ENCODE measurements around the gene ARHGAP23.

Gene ARHGAP23

DNA sequence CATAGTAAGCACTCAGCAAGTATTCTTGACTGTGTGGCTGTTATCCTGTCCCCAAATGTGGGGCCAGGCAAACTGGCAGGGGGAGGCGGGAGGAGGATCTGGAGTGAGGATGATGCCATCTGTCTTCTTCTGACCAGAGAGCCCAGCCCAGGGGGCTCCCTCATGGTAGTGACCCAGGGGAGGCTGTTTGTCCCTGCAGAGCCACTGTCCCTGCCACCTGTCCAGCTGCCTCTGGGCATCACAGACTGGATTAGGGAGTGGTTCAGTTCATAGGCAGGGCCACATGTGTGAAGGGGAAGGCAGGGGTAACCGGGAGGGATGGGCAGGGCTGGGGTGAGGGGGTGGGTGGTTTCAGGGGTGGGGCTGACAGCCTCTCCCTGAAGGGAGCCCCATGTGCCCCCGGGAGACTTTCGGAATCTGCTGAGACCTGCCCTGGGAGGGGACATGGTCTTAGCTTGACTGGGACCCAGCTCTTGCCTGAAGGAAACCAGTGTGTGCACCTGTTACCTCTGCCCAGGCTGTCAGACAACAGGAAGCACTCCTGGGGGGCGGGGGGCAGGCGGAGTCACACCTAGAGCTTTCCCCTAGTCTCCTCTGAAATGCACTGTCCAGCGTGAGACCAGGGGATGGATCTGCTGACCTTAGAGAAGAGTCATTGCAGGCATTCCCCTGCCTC, 15.2 kb downstream of the ARHGAP23 start:
- DNase-seq: no peak

DNA sequence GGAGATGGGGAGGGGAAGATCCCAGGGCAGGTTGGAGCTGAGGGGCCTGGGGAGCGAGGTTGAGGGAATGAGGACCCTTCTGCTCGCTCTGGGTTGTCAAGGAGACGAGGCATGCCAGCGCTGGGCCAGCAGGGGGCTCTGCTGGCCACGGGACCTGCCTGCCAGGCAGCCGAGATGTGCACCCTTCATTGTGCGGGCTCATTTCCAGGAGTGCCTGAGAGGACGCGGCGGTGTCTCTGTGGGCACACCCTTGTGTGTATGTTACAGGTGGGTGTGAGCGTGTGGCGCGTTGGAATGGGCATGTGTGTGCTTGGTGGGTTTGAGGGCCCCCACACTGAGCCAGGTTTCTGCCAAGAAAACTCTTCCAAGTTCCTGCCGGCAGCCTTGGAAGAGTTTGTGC, 15.9 kb downstream of the ARHGAP23 start:
- peak; percentile 64 for DNase-seq

DNA sequence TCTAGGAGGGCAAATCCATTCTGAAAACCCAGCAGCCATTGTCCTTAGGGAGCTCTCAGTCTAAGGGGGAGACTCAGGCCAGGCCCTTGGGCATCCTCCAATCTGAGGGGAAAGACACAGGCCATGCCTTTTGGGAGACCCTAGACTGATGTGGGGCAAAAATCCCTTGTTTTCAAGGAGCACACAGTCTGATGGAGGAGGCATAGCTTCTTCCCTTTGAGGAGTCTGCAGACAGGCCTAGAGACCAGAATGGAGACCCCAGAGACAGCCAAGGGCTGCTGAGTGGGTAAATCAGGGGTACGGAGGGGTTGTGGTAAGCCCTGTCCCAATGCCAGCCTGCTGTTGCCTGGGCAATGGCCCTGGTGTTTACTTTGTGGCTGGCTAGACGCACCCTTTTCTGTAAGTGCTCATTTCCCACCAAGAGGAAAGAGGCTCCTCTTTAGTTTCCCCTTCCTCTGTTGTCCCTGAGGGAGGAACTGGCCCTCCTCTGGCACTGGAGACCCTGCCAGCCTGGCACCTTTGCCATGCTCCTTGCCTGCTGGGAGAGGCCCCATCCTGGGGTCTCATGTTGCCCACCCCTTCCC, 19.3 kb downstream of the ARHGAP23 start:
- peak; percentile 43 for DNase-seq

DNA sequence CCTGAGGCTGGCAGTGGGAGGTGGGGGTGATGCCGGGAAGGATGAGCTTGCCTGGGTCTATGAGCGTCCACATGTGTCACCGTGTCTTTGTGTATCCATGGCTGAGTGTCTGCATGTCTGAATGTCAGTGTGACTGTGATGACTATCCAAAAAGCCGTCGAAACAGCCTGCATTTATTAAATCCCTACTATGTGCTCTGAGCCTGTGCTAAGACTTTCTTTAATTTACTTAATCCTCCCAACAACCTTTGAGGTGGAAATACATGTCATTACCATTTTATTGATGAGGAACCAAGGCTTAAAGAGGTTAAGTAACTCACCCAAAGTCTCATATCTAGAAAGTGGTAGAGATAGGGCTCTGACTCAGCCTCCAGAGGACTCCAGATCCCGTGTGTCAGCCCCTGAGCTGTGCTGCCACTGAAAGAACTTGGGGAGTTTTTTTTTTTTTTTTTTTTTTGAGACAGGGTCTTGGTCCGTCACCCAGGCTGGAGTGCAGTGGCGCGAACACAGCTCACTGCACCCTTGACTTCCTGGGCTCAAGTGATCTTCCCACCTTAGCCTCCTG, 20.0 kb downstream of the ARHGAP23 start:
- DNase-seq: no peak

DNA sequence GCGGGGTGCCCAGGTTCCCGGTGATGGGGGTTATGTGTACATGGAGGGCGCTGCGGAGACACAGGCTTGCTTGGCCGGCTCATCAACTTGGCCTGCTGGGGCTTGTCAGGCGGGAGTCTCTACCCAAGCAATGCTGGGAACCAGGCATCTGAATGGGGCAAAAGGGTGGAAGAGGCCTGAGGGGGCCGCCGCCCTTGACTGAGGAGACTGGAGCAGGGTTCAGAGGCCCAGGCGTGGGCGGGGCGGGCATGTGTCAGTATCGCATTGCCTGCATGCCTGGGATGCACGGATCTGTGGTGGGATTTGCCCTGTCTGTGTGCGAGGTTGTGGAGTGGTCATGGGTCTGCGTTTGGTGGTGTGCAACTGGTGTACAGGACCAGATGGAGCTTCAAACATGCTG, 21.1 kb downstream of the ARHGAP23 start:
- no peak for DNase-seq

DNA sequence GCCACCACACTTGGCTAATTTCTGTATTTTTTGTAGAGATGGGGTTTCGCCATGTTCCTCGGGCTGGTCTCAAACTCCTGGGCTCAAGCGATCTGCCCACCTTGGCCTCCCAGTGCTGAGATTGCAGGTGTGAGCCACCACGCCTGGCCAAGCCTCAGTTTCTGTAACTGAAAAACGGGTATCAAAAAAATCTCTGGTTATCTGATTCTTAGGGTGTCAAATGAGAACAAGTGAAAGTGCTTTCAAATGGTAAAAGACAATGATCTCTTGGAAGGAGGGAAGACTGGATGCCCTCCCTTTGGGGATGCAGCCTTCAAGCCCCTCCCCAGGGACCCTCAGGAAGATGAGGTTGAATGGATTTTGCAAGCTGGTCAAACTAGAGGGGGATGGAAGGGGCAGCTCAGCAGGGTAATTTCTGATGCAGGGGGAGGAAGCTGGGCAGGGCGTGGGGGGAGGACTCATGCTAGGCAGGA, 22.3 kb downstream of the ARHGAP23 start:
- no peak for DNase-seq

DNA sequence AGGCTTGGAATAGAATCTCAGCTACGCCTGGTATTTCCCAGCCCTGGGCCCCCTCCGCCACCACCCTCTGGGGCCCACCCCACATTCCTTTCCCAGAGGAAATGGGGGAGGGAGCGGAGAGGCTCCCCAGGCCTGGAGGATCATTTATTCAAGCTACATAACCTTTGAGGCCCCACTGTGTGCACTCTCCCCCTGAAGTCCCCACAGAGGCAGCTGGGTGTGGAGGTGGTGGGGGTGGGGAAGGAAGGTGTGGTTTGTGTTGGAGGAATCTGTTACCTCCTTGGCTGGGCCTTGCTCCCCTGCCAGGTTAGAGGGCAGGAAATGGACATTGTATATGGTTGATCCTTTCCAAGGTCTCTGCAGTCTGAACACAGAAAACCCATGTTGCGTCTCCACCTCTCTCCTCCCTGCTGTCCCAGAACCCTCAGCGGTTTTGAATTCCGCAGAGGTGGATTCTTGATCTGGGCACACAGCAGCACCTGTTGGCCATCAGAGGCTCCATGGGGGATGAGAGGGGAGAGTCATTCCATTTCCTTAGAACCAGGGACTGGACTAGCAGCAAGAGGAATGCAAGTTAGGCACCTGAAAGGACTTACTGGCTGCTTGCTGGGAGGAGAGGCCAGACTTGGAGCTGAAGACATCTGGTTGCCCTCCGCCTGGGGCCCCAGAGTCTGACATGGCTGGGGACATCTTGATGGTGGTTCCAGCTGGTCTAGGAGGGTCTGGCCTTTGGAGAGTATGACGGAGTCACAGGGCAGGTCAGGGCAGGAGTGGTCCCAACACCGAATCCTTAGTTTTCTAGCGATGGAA, 23.0 kb downstream of the ARHGAP23 start:
- no peak for DNase-seq

DNA sequence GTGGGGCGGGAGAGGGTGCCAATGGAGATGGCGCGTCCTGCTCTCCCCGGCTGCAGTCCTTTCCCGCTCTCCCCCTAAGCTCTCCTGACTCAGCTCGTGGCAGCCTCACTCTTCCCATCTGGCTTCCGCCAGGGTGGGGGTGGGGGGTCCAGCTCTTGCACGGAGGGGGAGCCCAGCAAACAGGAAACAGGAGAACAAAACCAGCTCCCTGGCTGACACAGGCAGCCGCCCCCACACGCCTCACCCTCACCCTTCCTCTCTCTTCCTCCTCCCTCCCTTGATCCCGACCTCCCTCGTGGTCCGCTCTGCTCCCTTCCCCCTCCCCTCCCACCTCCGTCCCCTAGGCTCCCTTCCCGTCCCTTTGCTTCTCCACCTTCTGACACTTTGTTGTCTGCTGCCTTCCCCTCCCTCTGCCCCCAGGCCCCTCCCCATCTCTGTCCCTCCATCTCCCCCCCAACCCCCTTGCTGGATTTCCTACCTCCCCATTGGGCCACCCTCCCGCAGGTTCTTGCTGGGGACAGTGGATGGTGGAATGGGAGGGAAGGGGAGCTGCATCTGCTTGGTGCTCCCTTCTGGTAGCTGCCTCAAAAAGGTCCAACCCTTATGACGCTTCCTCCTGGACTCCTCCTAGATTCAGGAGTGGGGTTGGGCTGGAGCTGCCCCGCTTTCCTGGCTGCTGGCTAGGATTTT, 23.7 kb downstream of the ARHGAP23 start:
- DNase-seq: no peak

DNA sequence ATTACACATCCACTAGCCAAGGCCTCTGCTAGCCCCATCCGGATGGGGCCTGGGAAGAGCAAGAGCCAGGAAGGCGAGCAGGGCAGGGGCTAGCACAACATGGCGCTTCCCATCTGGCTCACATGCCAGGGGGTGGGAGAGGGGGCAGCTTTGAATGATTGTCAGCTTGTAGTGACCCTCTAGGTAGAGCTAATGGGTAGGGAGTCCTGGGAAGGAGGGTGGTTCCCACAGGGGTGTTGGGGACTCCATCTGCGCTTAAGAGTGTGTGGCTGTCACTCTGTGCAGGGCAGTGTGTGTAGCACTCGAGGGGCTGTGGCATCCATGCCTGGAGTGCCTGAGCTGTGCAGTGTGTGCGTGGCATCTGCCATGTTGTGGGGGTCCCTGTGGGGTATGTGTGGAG, 24.5 kb downstream of the ARHGAP23 start:
- DNase-seq: no peak

DNA sequence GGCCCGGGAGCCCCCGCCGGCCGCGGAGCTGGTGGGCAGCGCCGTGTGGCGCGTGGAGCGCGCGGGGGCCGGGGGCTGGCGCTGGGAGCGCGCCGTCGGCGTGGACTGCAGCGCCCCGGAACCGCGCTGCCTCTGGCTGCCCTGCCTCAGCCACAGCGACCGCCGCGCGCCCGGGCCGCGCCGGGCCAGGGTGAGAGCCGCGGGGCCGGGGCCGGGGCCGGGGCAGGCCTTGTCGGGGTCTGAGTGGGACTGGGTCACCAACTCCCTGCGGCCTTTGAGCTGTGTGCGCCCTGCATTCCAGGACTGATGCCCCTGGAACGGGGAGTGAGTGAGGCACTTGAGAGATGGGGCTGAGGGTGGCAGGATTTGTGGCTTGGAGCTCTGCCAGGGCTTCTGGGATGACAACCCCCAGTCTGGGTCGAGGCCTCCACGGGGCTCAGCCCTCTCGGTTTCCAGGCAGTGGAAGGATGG, 25.7 kb downstream of the ARHGAP23 start:
- no peak for DNase-seq

DNA sequence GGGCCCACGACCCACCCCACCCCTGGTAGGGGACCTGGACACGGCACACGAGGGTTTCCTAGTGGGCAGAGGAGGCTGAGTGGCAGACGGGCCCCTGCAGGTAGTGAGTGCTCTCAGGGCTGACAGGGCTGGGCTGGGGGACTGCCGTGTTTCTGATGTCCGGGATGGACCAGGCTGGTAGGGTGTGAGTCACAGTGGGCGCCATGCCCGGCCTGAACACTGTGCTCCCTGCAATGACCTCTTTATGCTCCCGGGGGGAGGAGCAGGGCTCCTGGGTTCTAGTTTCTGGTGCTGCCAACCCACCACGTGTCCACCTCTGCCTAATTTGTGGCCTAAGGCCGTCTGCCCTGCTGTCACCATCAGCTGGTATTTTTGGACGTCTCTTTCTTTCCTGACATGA, 26.3 kb downstream of the ARHGAP23 start:
- peak; percentile 29 for DNase-seq

DNA sequence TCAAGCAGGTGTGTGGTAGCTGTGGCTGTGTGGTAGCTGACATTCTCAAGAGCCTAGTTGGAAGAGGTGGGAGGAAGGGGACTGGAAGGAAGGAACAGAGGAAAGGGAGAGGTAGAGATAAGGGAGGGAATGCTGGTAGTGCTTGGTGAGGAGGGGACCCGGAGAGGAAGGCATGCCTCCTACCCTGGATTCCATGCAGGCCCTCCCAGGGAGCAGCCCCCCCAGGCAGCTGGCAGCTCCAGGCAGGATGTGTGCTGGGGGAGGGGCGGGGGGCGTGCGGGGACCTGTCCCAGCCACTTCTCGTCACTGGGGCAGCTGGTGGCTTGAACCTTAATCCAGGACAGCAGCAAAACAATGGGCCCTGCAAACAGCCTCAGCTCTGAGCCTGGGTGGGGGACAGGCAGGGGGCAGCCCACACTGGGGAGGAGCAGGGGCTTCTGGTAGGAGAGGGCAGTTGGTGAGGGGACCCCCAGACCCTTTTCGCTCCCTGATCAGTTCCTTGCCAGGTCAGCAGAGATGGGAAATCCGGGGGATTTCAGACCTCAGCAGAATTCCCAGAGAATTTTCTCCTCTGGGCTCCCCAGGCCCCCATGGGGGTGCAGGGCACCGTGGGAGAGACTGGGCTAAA, 27.1 kb downstream of the ARHGAP23 start:
- DNase-seq: no peak

DNA sequence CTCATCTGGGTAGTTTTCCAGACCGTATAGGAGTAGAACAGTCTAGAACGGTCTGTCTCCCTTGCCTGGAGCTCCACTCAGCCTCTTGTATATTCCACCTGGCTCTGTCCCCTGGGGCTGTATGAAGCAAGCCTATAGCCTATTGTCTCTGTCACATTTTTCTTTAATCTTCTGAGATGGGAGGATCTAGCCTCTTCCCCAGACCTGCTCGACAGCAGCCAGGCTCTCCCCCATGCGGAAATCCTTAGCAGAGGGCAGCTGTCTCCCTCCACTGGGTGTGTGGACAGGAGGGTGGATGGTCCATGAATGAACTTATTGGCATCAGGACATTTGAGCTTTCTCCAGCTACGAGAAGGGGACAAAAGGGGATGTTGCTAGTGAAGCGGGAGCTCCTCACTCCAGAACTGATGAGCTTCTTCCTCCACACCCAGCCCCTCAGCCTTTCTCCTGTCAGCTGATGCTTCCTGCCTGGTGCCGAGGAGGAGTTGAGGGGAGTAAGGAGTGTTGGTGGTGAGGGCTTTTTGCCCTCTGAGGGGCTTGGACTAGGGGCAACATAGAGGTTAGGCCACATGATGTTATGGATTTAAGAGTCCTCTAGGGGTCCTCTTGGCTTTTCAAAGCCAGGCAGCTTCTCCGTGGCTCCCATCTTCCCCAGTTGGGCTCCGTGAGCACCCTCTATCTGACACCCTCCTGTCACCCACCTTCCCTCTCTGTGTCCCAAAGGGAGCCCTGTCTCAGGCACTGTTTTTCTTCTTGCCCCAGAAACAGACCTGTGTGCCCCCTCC, 28.0 kb downstream of the ARHGAP23 start:
- no peak for DNase-seq

DNA sequence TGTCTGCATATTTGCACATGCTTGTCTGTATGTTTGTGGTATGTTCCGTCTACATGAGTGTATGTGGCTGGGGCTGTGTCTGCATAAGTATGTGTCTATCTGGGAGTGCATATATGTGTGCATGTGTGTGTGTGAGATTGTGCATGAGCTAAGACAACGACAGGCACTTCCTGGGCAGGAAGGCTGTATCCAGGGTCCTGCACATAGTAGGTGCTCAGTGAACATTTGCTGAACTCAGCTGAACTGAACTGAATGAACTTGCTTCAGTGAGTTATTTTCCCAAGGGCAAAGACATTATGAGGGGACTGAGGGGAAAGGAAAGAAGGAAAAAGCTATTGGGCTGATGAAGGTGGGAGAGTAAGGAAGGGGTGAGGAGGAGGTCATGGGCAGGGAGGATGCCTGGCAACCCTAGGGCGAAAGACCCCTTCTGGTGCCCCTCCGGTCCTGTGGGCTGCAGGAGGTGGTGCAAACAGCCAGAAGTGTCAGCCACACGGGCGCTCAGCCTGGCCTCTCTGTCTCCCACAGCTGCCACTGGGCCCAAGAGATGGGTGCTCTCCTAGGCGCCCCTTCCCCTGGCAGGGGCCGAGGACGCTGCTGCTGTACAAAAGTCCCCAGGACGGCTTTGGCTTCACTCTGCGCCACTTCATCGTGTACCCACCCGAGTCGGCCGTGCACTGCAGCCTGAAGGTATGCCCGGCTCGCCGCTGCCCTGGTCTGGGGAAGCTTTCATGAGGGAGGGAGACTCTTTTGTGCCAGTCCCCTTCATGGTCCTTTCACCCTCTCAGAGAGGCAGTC, 29.5 kb downstream of the ARHGAP23 start:
- no peak for DNase-seq

DNA sequence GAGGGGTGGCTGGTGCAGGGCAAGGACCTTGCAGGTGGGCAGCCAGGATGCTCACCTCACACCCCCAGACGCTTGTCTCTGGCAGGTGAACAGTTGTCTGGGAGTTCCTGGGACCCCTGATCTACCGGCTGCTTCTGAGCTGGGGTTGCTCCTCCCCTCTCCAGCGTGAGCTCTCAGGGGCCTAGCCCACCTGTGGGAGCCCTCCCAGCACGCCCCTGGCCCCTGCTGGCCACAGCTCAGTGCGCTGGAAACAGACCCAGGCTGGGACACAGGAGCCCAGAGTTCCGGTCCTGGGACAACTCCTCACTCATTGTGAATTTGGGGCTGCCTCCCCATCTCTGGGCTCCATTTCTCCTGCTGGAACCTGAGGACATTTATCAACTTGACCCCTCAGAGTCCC, 30.3 kb downstream of the ARHGAP23 start:
- no peak for DNase-seq

DNA sequence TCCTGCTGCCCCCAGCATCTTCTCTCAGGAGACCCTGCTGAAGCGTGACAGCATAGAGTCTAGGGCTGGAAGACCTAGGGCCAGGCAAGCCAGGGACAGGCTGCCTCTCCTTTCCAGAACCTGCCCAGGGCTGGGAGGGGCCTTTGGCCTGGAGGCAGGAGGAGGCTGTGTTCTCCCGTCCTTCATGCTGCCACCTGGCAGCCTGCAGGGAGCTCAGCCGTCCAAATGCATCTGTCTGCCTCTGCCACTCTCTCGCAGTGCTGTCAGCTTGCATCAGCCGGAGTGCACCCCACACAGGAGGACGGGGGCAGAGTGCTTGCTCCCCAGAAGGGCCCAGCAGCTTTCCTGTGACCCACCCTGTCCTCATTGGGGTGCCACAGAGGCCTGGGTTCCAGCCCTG, 31.3 kb downstream of the ARHGAP23 start:
- no peak for DNase-seq

DNA sequence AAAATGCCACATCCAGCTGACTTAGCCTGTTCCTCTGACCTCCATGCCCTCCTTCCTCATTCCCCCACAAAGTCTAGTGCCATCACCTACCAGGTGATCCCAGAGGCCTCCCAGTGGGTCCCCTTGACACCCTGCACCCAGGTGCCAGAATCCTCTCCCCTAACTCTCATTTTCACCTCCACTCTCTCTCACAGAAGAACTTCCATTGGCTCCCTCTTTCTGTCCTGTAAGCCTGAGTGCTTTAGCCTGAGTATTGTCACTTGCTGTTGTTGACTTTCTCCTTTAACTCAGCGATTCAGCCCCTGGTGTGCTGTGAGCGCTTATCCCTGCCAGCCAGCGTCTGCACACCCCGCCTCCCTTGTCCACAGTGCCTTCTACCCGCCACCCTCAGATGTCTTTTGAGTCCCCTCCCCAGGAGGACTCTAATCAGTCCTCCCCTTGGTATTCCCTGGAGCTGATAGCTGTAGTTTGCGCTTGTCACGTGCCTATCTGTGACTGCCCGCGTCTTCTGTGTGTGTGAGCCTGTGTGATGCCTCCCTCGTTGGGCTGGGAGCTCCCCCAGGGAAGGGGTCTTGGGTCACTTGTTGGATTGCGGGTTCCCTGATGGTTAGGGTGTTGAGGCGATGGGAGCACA, 31.9 kb downstream of the ARHGAP23 start:
- no peak for DNase-seq

DNA sequence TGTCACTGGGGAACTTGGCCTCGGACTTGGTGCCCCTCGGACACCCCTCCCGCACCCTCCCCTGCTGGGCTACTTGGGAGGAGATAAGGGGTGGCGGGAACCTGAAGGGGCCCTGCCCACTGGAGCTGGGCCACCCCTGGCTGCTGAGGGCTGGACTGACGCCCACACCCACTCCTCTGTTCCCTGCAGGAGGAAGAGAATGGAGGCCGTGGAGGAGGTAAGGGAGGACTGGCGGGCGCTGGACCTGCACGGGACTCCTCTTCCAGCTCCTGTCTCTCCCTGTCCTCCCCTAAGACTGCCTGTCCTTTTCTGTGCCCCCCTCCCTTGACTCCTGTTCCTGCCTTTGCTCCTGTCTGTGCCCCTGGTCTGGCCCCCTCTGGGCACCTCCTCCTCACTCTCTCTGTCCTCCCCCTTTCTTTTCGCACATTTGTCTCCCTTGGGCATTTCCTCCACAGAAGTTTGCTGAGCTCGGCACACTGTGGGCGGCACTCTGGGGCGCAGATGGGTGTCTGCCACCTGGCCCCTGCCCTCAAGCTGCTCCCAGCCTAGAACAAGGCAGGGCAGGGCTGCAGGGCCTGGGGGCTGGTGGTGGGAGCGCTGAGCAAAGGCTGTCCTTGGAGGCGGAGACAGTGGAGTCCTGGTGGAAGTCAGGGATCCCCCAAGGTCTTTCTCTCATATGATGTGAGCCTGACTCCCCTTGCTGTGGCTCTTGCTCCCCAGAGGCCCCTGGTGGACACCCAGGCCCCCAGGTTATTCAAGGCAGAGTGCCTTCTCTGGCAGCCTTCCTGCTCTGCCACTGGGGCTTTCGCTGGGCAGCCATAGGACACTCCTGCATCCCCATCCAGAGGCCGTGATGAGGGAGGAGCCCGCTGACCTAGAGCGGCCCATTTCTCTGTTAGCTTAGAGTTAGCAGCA, 32.7 kb downstream of the ARHGAP23 start:
- DNase-seq: no peak

DNA sequence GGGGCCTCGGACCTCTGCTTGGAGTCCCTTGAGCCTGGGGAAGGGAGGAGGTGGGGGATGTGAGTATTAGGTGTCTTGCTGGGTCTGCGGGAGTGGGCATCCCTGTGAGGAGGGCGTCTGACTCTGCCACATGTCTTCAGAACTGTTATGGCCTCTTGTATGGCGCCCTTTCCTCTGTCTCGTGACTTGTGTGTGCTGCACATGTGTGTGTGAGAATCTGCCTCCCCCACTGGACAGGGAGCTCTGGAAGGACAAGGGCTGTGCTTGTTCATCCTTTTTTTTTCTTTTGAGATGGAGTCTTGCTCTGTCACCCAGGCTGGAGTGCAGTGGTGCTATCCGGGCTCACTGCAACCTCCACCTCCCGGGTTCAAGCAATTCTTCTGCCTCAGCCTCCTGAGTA, 33.4 kb downstream of the ARHGAP23 start:
- no peak for DNase-seq

Measured in NCI-H2029 (cell line).